K562 (cell line): ENCODE measurements around the gene NLRP9. TPM values are rescaled to one million over a fixed set of nuclear protein-coding genes. Genes with fewer than 3 reads are reported as not detected.

Experiments
- ATAC-seq: fragments of 200-7000 bp; cut with Tn5 transposase; 3 replicates; pipeline ENCODE4 v1.9.1; 2020; ENCODE audit warnings: moderate library complexity
- BruUV-seq: library from RNA; stranded (reverse); fragments of 400-500 nt; replicated peaks from 2 replicates; lab custom pipeline; 2021; lab: Mats Ljungman, UMichigan
- CTCF ChIA-PET: fragments of 300-600 bp; formaldehyde crosslinking; extraction: SDS; loops from one replicate; lab custom pipeline; 2021; ENCODE audit warnings: low intra/inter-chr PET ratio; lab: Yijun Ruan, JAX
- POLR2A ChIA-PET: fragments of 300-600, 350-650 bp; sonication (Branson Sonifier 250); formaldehyde crosslinking; extraction: SDS; loops from one replicate; lab custom pipeline; 2021; ENCODE audit warnings: antibody characterized with exemption, inconsistent platforms; lab: Yijun Ruan, JAX
- DNase-seq, 4 experiments: peaks; one replicate each; pipeline versions ENCODE4 v3.0.0 to v3.0.0-alpha.2; 2011 to 2018; ENCODE audit warnings: low spot score in 3 of 4, mixed read lengths in 3 of 4; ENCODE audit errors: extremely low read depth in 1 of 4
- FAIRE-seq: peaks from 2 replicates; lab custom pipeline; 2011; peaks lifted over from hg19 to GRCh38; lab: Jason Lieb, UNC
- H2AFZ ChIP-seq: 2 replicates; pipeline ENCODE4 v1.6.0; 2011; ENCODE audit warnings: low read depth, low read length, control low read depth, inconsistent platforms
- H3K27ac ChIP-seq: fragments of 200-600 bp; 3 replicates; pipeline ENCODE4 v1.8.0; 2011; ENCODE audit warnings: low read depth, mild to moderate bottlenecking, control low read depth, inconsistent platforms, low read length, moderate library complexity, mixed read lengths; ENCODE audit errors: extremely low read depth
- H3K27me3 ChIP-seq, 2 experiments: fragments of 300-600 bp in 1 of 2; 2 replicates in 1 of 2; 3 replicates in 1 of 2; pipeline versions ENCODE4 v1.6.0 to v1.8.0; 2011; ENCODE audit warnings: inconsistent platforms in 2 of 2, low read length in 2 of 2, mild to moderate bottlenecking in 1 of 2, mixed read lengths in 1 of 2, moderate library complexity in 1 of 2; ENCODE audit not compliant: control insufficient read depth in 2 of 2, insufficient read depth in 2 of 2
- H3K36me3 ChIP-seq: fragments of 300-600 bp; 3 replicates; pipeline ENCODE4 v1.8.0; 2011; ENCODE audit warnings: mild to moderate bottlenecking, low read length, inconsistent platforms; ENCODE audit not compliant: control insufficient read depth, insufficient read depth
- H3K4me1 ChIP-seq, 2 experiments: fragments of 200-600 bp in 1 of 2; replicated peaks in 1 of 2; 2 replicates in 1 of 2; 3 replicates in 1 of 2; pipeline versions ENCODE4 v1.5.1 to v1.8.0; 2011; ENCODE audit warnings: inconsistent platforms in 2 of 2, low read length in 2 of 2, mild to moderate bottlenecking in 1 of 2, mixed read lengths in 1 of 2, moderate library complexity in 1 of 2; ENCODE audit not compliant: control insufficient read depth in 2 of 2, insufficient read depth in 2 of 2
- H3K4me2 ChIP-seq: 2 replicates; pipeline ENCODE4 v1.6.1; 2011; ENCODE audit warnings: low read length, control low read depth, inconsistent platforms, mixed read lengths; ENCODE audit not compliant: insufficient read depth
- H3K4me3 ChIP-seq: fragments of 200-600 bp; sonication (generic), shearing (Covaris generic); 2 replicates; pipeline ENCODE4 v1.5.1; 2016; ENCODE audit warnings: control low read depth, inconsistent platforms
- H3K79me2 ChIP-seq: fragments of 200-600 bp; 3 replicates; pipeline ENCODE4 v1.8.0; 2011; ENCODE audit warnings: low read length, inconsistent platforms; ENCODE audit not compliant: control insufficient read depth, insufficient read depth
- H3K9ac ChIP-seq, 2 experiments: 2 replicates each; pipeline versions ENCODE4 v1.6.0 to v1.6.1; 2011; ENCODE audit warnings: low read depth in 2 of 2, low read length in 2 of 2, control low read depth in 1 of 2, inconsistent platforms in 1 of 2, mild to moderate bottlenecking in 1 of 2, mixed read lengths in 1 of 2; ENCODE audit not compliant: insufficient read depth in 1 of 2
- H3K9me1 ChIP-seq: one replicate; pipeline ENCODE4 v1.6.0; 2011; ENCODE audit warnings: inconsistent platforms, mild to moderate bottlenecking, low read length, moderate library complexity; ENCODE audit not compliant: control insufficient read depth, insufficient read depth
- H3K9me3 ChIP-seq: replicated peaks from 2 replicates; pipeline ENCODE4 v1.5.1; 2011; ENCODE audit warnings: low read depth, low read length, inconsistent platforms; ENCODE audit not compliant: control insufficient read depth, insufficient read depth
- H4K20me1 ChIP-seq: replicated peaks from 2 replicates; pipeline ENCODE4 v1.6.1; 2011; ENCODE audit warnings: low read length, inconsistent platforms, mixed read lengths; ENCODE audit not compliant: control insufficient read depth, insufficient read depth
- EZH2 ChIP-seq: IDR thresholded peaks from 2 replicates; pipeline ENCODE4 v1.6.1; 2012; ENCODE audit warnings: low read depth, mild to moderate bottlenecking, inconsistent platforms, low read length, borderline replicate concordance
- GTF2F1 ChIP-seq: IDR thresholded peaks from 2 replicates; pipeline ENCODE4 v1.6.1; 2011; ENCODE audit warnings: low read depth, low read length, improper control_type of control experiment
- HNRNPUL1 ChIP-seq: fragments of 200-400 bp; formaldehyde crosslinking; IDR thresholded peaks from 2 replicates; pipeline ENCODE4 v1.6.1; 2017; ENCODE audit warnings: low read length
- IRF1 ChIP-seq: sonication (generic); formaldehyde crosslinking; IDR thresholded peaks from 2 replicates; pipeline ENCODE4 v1.8.0; 2022; ENCODE audit warnings: missing genetic modification reagents, mild to moderate bottlenecking, borderline replicate concordance
- POLR2G ChIP-seq: fragments of 200-400 bp; formaldehyde crosslinking; IDR thresholded peaks from 2 replicates; pipeline ENCODE4 v1.6.1; 2017; ENCODE audit warnings: low read depth, mild to moderate bottlenecking, antibody characterized with exemption, low read length, moderate library complexity
- RBFOX2 ChIP-seq: fragments of 200-400 bp; formaldehyde crosslinking; IDR thresholded peaks from 2 replicates; pipeline ENCODE4 v1.6.1; 2017; ENCODE audit warnings: low read depth, mild to moderate bottlenecking, low read length, moderate library complexity
- RBM22 ChIP-seq: fragments of 200-400 bp; formaldehyde crosslinking; IDR thresholded peaks from 2 replicates; pipeline ENCODE4 v1.6.1; 2018; ENCODE audit warnings: low read length, low read depth; ENCODE audit not compliant: poor library complexity, severe bottlenecking
- SUPT5H ChIP-seq: fragments of 450-650 bp; IDR thresholded peaks from 2 replicates; pipeline ENCODE4 v1.6.1; 2016
- TCF15 ChIP-seq: fragments of 250-450 bp; sonication (Bioruptor Pico); IDR thresholded peaks from 2 replicates; pipeline ENCODE4 v1.8.0; 2022; ENCODE audit warnings: moderate library complexity, mild to moderate bottlenecking, inconsistent platforms
- THRB ChIP-seq: fragments of 450-650 bp; formaldehyde crosslinking; conservative IDR thresholded peaks from 2 replicates; pipeline ENCODE4 v1.4.0; 2022; ENCODE audit warnings: mild to moderate bottlenecking, missing genetic modification characterization
- USF2 ChIP-seq: sonication (generic); formaldehyde crosslinking; IDR thresholded peaks from 2 replicates; pipeline ENCODE4 v1.5.0; 2020; ENCODE audit warnings: missing genetic modification reagents
- XRCC3 ChIP-seq: fragments of 450-650 bp; IDR thresholded peaks from 2 replicates; pipeline ENCODE4 v1.6.1; 2017; ENCODE audit warnings: mild to moderate bottlenecking, moderate library complexity
- WGBS: fragments of 100-300 bp; shearing (Covaris generic); methylation state at CpG from one replicate; pipeline ENCODE4 v1.1.6; 2016; ENCODE audit warnings: low coverage, mixed read lengths; ENCODE audit not compliant: insufficient coverage; ENCODE audit errors: missing lambda C conversion rate; 5-methylcytosine and 5-hydroxymethylcytosine counted together
- in situ Hi-C: fragments of 300-500 bp; cut with MboI; formaldehyde crosslinking; loops from 4 replicates; pipeline ENCODE4 v1.15.0; 2018; ENCODE audit warnings: inconsistent platforms, mixed read lengths
- intact Hi-C: fragments of 100-400 bp; cut with micrococcal nuclease; formaldehyde crosslinking; loops from 2 replicates; pipeline ENCODE4 v1.14.2; 2022
- polyA plus RNA-seq, 8 experiments: library from polyadenylated mRNA; depleted of rRNA in 4 of 8; stranded (reverse) in 5 of 8; unstranded in 3 of 8; fragments of >200 nt; fragmentation: Nextera tagmentation in 2 of 8; fragmentation: Illumina TruSeq in 1 of 8; extraction: Ambion mirVana in 2 of 8; extraction: Trizol in 1 of 8; gene quantifications; 2 replicates each; pipeline versions ENCODE4 v1.2.1 to v1.2.3, GENCODE V29; 2011 to 2014; ENCODE audit warnings: inconsistent platforms in 1 of 8, missing spikeins in 1 of 8
- total RNA-seq, 7 experiments: library from RNA; depleted of rRNA in 6 of 7; stranded (reverse); fragments of >200 nt in 6 of 7; fragmentation: Illumina TruSeq in 2 of 7; extraction: Trizol in 2 of 7; gene quantifications; 2 replicates each; pipeline versions ENCODE4 v1.2.1 to v1.2.3, GENCODE V29; 2011 to 2021; ENCODE audit warnings: low replicate concordance in 1 of 7

NLRP9 gene
- total and polyA plus RNA-seq, 9 of the 15 experiments (the other 6 are each of a cell fraction or from before 2014, with no cell fraction given): not detected

GRCh38 chr19:55667958-55668357 is 70.2 kb downstream of the NLRP9 start (continued):
- TF ChIP-seq USF2 (CRISPR knock-in tag): no peak
- no peak for TF ChIP-seq HNRNPUL1
- no peak for TF ChIP-seq IRF1 (CRISPR knock-in tag)
- TF ChIP-seq THRB: no peak

- H3K9me1 ChIP-seq: peaks cover 9% of the 10 kb centered on the region
- intact Hi-C loops: no loop called here
- H2AFZ ChIP-seq: no peak overlapping the region
- WGBS: 97% methylated on average over 9 of the region's 12 CpGs
- BruUV-seq: no TSS peak
- no peak overlapping the region for H3K4me2 ChIP-seq
- H3K9ac ChIP-seq: 0 out of 4 replicates have a peak overlapping the region, but pooled peaks of 1 of the 2 experiments have one; percentile 41
- H3K27ac ChIP-seq: no peak overlapping the region
- in situ Hi-C loops: no loop called here
- POLR2A ChIA-PET: interaction anchor here (3.1 to 3.3 kb wide), 2 partner anchors 10 to 13 kb away, joined by 11 to 21 read pairs; partner anchors contain the start of gene U2AF2
- H3K36me3 ChIP-seq: peaks cover 95% of the 10 kb centered on the region
- ATAC-seq (no peak), DNase-seq (no peak), FAIRE-seq (no peak)
- H4K20me1 ChIP-seq: peaks cover 61% of the 10 kb centered on the region
- peaks cover 85% of the 10 kb centered on the region for H3K79me2 ChIP-seq
- peaks cover 10 to 28% of the 10 kb centered on the region in 2 experiments; a peak in 4 of 5 replicates for H3K4me1 ChIP-seq
- no peaks in the 10 kb centered on the region for H3K9me3 ChIP-seq
- no peaks in the 10 kb centered on the region for H3K27me3 ChIP-seq
- H3K4me3 ChIP-seq: no peak overlapping the region
- TF ChIP-seq TCF15 (CRISPR knock-in tag) (no peak), RBFOX2 (peak; percentile 50), POLR2G (peak; percentile 40), GTF2F1 (no peak), EZH2 (no peak), XRCC3 (no peak), RBM22 (peak; percentile 45), SUPT5H (0 out of 2 replicates have a peak, but pooled peaks have one; percentile 33)
- CTCF ChIA-PET: no interaction called here
Measured at GRCh38 chr19:55667511-55667910, 70.7 kb downstream of the NLRP9 start.
